Kidney epithelial cell (primary cell): Measurements from ENCODE around the gene MT1A. TPM values are rescaled to one million over a fixed set of nuclear protein-coding genes. Genes with fewer than 3 reads are reported as not detected.
A peak's percentile ranks its signal among the peaks of the same experiment; 100 is the strongest.

ENCODE experiments used
- DNase-seq: peaks from one replicate; pipeline ENCODE4 v3.0.0-alpha.2; 2010; ENCODE audit warnings: low read depth
- H3K27me3 ChIP-seq: 2 replicates; pipeline ENCODE4 v1.6.0; 2011; ENCODE audit warnings: low read length; ENCODE audit not compliant: control insufficient read depth, insufficient read depth
- H3K36me3 ChIP-seq: 2 replicates; pipeline ENCODE4 v1.5.1; 2011; ENCODE audit warnings: low read length; ENCODE audit not compliant: control insufficient read depth, insufficient read depth
- H3K4me3 ChIP-seq: 2 replicates; pipeline ENCODE4 v1.5.1; 2011; ENCODE audit warnings: low read depth, mild to moderate bottlenecking, control low read depth, low read length
- total RNA-seq: library from RNA; depleted of rRNA; stranded (reverse); fragments of >200 nt; gene quantifications from 2 replicates; pipeline ENCODE4 v1.2.3, GENCODE V29; 2015
- TF ChIP-seq, protein P1 (sequence below): IDR thresholded peaks from 2 replicates; pipeline ENCODE4 v1.5.1; 2011; ENCODE audit warnings: mild to moderate bottlenecking, moderate library complexity, low read length, control low read depth, inconsistent platforms; ENCODE audit not compliant: insufficient read depth, poor library complexity, severe bottlenecking

MT1A gene
- total RNA-seq, 1 donor from 2014 or later: not detected

DNA sequence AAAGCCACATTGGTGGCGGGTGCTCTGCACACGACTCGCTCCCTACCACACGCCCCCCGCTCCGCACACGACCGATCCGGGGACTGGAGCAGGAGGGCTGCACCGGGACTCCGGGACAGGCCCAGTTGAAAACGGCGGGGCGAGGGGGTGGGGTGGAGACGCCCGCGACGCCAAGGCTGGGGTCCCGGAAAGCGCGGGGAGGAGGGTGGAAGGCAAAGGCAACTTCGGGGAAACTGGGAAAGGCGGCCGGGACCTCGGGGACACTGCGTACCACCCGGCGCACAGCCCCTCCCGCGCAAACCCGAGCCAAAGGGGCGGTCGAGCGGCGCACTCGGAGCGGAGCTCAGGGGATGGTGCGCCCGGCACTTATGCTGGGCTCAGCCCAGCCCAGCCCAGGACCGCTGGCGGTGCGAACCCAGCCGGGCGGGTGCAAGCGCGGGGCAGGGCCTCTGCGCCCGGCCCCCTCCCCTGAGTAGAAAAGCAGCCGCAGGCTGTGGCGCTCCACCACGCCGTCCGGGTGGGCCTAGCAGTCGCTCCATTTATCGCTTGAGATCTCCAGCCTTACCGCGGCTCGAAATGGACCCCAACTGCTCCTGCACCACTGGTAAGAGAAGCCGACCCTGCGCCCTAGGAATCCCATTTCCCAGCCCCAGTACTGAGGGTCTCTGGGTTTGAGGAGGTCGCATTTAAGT is 6.2 kb upstream of the MT1A start, which contains the start of gene MT1M:
MT1M (plus strand) TSS at position 504 of the 692 bp plus-strand sequence; CDS start at position 577, 73 bp downstream.
- TF ChIP-seq, protein P1, sequence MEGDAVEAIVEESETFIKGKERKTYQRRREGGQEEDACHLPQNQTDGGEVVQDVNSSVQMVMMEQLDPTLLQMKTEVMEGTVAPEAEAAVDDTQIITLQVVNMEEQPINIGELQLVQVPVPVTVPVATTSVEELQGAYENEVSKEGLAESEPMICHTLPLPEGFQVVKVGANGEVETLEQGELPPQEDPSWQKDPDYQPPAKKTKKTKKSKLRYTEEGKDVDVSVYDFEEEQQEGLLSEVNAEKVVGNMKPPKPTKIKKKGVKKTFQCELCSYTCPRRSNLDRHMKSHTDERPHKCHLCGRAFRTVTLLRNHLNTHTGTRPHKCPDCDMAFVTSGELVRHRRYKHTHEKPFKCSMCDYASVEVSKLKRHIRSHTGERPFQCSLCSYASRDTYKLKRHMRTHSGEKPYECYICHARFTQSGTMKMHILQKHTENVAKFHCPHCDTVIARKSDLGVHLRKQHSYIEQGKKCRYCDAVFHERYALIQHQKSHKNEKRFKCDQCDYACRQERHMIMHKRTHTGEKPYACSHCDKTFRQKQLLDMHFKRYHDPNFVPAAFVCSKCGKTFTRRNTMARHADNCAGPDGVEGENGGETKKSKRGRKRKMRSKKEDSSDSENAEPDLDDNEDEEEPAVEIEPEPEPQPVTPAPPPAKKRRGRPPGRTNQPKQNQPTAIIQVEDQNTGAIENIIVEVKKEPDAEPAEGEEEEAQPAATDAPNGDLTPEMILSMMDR: no peak
- Histone ChIP-seq H3K36me3 (no peaks in the 10 kb centered on the region), H3K27me3 (peaks cover 41% of the 10 kb centered on the region), H3K4me3 (peak within 1 kb of the TSS; percentile 36)
- no peak for DNase-seq

- H3K4me3 ChIP-seq: no peak overlapping the region
- no peak for DNase-seq
- H3K27me3 ChIP-seq: peaks cover 44% of the 10 kb centered on the region
- no peaks in the 10 kb centered on the region for H3K36me3 ChIP-seq
- TF ChIP-seq, protein P1: no peak
Measured at GRCh38 chr16:56632848-56633365, 5.6 kb upstream of the MT1A start.

DNA sequence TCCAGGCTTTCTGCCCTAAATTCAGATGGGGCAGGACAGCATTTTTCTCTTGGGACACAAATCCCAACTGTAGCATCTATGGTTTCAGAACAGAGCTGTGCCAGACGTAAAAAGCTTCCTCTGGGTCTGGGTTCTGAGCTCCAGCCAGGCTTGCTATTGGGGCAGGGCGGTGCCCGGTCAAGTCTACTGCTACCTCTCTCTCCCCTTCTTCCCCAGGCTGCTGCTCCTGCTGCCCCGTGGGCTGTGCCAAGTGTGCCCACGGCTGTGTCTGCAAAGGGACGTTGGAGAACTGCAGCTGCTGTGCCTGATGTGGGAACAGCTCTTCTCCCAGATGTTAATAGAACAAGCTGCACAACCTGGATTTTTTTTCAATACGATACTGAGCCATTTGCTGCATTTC is 4.9 kb upstream of the MT1A start:
- Histone ChIP-seq H3K4me3 (no peak overlapping the region), H3K27me3 (peaks cover 49% of the 10 kb centered on the region), H3K36me3 (no peaks in the 10 kb centered on the region)
- DNase-seq: no peak
- TF ChIP-seq, protein P1: no peak

- H3K36me3 ChIP-seq: no peaks in the 10 kb centered on the region
- H3K4me3 ChIP-seq: no peak overlapping the region
- DNase-seq: no peak
- TF ChIP-seq, protein P1: no peak
- H3K27me3 ChIP-seq: peaks cover 51% of the 10 kb centered on the region
Measured at GRCh38 chr16:56634715-56635440, 3.6 kb upstream of the MT1A start.

- no peaks in the 10 kb centered on the region for H3K36me3 ChIP-seq
- TF ChIP-seq, protein P1: no peak
- H3K4me3 ChIP-seq: no peak overlapping the region
- peaks cover 51% of the 10 kb centered on the region for H3K27me3 ChIP-seq
- no peak for DNase-seq
Measured at GRCh38 chr16:56635441-56635967, 3.0 kb upstream of the MT1A start.
